Neural cell (in vitro differentiated cells): ENCODE results near the gene ABO.
"Not testable (repeated sequence)": the region's sequence is repeated elsewhere in the genome, so short reads cannot be mapped to it uniquely, and the experiment has no call there.

Experiments
- EP300 ChIP-seq: fragments of 450-650 bp; conservative IDR thresholded peaks from 2 replicates; pipeline ENCODE4 v1.6.1; 2014; ENCODE audit warnings: antibody characterized with exemption, mild to moderate bottlenecking, moderate library complexity; ENCODE audit not compliant: poor library complexity, severe bottlenecking
- EZH2 ChIP-seq: fragments of 200-600, 300-800 bp; shearing (Covaris generic), sonication (generic); IDR thresholded peaks from 2 replicates; pipeline ENCODE4 v1.6.1; 2014; ENCODE audit warnings: antibody characterized with exemption, low read length, borderline replicate concordance, mild to moderate bottlenecking; ENCODE audit not compliant: insufficient read depth, poor library complexity, severe bottlenecking
- MXI1 ChIP-seq: fragments of 450-650 bp; conservative IDR thresholded peaks from 2 replicates; pipeline ENCODE4 v1.6.1; 2014; ENCODE audit warnings: antibody characterized with exemption, mild to moderate bottlenecking; ENCODE audit not compliant: poor library complexity, severe bottlenecking
- POLR2AphosphoS5 ChIP-seq: IDR thresholded peaks from 2 replicates; pipeline ENCODE4 v1.6.1; 2012
- RAD21 ChIP-seq: fragments of 450-650 bp; conservative IDR thresholded peaks from 2 replicates; pipeline ENCODE4 v1.6.1; 2014; ENCODE audit warnings: antibody characterized with exemption, mild to moderate bottlenecking, moderate library complexity
- REST ChIP-seq: IDR thresholded peaks from 2 replicates; pipeline ENCODE4 v1.6.1; 2012; ENCODE audit warnings: borderline replicate concordance
- SMC3 ChIP-seq: fragments of 450-650 bp; conservative IDR thresholded peaks from 2 replicates; pipeline ENCODE4 v1.6.1; 2014; ENCODE audit warnings: antibody characterized with exemption, mild to moderate bottlenecking, moderate library complexity; ENCODE audit not compliant: poor library complexity
- TAF1 ChIP-seq: IDR thresholded peaks from 2 replicates; pipeline ENCODE4 v1.6.1; 2012; ENCODE audit warnings: low read depth
- TF ChIP-seq, protein P1 (sequence below): fragments of 450-650 bp; IDR thresholded peaks from 2 replicates; pipeline ENCODE4 v1.5.1; 2014; ENCODE audit warnings: antibody characterized with exemption, mild to moderate bottlenecking, moderate library complexity; ENCODE audit not compliant: poor library complexity, severe bottlenecking

GRCh38 chr9:133269136-133269535, 5.9 kb downstream of the ABO start:
- TF ChIP-seq, protein P1, sequence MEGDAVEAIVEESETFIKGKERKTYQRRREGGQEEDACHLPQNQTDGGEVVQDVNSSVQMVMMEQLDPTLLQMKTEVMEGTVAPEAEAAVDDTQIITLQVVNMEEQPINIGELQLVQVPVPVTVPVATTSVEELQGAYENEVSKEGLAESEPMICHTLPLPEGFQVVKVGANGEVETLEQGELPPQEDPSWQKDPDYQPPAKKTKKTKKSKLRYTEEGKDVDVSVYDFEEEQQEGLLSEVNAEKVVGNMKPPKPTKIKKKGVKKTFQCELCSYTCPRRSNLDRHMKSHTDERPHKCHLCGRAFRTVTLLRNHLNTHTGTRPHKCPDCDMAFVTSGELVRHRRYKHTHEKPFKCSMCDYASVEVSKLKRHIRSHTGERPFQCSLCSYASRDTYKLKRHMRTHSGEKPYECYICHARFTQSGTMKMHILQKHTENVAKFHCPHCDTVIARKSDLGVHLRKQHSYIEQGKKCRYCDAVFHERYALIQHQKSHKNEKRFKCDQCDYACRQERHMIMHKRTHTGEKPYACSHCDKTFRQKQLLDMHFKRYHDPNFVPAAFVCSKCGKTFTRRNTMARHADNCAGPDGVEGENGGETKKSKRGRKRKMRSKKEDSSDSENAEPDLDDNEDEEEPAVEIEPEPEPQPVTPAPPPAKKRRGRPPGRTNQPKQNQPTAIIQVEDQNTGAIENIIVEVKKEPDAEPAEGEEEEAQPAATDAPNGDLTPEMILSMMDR: not testable (repeated sequence)
- not testable (repeated sequence) for TF ChIP-seq EZH2, POLR2AphosphoS5, RAD21, SMC3, REST, TAF1, EP300, MXI1
